ENCODE data around the gene MTF1.
"Not testable (repeated sequence)": the region's sequence is repeated elsewhere in the genome, so short reads cannot be mapped to it uniquely, and the experiment has no call there.

The MTF1 gene

DNA sequence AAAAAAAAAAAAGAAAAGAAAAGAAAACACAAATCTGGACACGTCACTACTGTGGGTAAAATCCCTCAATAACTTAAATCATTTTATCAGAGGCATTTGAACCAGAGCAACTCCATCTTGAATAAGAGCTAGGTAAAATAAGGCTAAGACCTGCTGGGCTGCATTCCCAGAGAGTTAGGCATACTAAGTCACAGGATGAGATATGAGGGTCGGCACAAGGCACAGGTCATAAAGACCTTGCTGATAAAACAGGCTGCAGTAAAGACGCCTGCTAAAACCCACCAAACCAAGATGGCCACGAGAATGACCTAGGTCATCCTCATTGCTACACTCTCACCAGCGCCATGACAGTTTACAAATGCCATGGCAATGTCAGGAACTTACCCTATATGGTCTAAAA lies 43.6 kb upstream of the MTF1 start:
- TF ChIP-seq, protein P1, sequence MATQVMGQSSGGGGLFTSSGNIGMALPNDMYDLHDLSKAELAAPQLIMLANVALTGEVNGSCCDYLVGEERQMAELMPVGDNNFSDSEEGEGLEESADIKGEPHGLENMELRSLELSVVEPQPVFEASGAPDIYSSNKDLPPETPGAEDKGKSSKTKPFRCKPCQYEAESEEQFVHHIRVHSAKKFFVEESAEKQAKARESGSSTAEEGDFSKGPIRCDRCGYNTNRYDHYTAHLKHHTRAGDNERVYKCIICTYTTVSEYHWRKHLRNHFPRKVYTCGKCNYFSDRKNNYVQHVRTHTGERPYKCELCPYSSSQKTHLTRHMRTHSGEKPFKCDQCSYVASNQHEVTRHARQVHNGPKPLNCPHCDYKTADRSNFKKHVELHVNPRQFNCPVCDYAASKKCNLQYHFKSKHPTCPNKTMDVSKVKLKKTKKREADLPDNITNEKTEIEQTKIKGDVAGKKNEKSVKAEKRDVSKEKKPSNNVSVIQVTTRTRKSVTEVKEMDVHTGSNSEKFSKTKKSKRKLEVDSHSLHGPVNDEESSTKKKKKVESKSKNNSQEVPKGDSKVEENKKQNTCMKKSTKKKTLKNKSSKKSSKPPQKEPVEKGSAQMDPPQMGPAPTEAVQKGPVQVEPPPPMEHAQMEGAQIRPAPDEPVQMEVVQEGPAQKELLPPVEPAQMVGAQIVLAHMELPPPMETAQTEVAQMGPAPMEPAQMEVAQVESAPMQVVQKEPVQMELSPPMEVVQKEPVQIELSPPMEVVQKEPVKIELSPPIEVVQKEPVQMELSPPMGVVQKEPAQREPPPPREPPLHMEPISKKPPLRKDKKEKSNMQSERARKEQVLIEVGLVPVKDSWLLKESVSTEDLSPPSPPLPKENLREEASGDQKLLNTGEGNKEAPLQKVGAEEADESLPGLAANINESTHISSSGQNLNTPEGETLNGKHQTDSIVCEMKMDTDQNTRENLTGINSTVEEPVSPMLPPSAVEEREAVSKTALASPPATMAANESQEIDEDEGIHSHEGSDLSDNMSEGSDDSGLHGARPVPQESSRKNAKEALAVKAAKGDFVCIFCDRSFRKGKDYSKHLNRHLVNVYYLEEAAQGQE (IDR thresholded peaks at IDR 0.05; ENCODE audit: insufficient replicate concordance, low read depth) = no peak
- TF ChIP-seq, protein P2, sequence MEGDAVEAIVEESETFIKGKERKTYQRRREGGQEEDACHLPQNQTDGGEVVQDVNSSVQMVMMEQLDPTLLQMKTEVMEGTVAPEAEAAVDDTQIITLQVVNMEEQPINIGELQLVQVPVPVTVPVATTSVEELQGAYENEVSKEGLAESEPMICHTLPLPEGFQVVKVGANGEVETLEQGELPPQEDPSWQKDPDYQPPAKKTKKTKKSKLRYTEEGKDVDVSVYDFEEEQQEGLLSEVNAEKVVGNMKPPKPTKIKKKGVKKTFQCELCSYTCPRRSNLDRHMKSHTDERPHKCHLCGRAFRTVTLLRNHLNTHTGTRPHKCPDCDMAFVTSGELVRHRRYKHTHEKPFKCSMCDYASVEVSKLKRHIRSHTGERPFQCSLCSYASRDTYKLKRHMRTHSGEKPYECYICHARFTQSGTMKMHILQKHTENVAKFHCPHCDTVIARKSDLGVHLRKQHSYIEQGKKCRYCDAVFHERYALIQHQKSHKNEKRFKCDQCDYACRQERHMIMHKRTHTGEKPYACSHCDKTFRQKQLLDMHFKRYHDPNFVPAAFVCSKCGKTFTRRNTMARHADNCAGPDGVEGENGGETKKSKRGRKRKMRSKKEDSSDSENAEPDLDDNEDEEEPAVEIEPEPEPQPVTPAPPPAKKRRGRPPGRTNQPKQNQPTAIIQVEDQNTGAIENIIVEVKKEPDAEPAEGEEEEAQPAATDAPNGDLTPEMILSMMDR (IDR thresholded peaks at IDR 0.05; ENCODE audit: insufficient read depth, low read length) = no peak
- TF ChIP-seq GABPA (IDR thresholded peaks at IDR 0.05; ENCODE audit: low read depth) = no peak
- no peak for DNase-seq (ENCODE audit: low read depth in 1 of 2, low spot score in 1 of 2)
- no peaks in the 10 kb centered on the region for H3K27me3 ChIP-seq (ENCODE audit: insufficient read depth, poor library complexity, severe bottlenecking)
- H3K27ac ChIP-seq (replicated peaks) = no peak overlapping the region
- no peak overlapping the region for H3K4me3 ChIP-seq (replicated peaks; ENCODE audit: insufficient read depth, low read length)

- TF ChIP-seq, protein P2 (IDR thresholded peaks at IDR 0.05; ENCODE audit: insufficient read depth, low read length) = no peak
- TF ChIP-seq GABPA (IDR thresholded peaks at IDR 0.05; ENCODE audit: low read depth) = no peak
- TF ChIP-seq, protein P1 (IDR thresholded peaks at IDR 0.05; ENCODE audit: insufficient replicate concordance, low read depth) = no peak
- TF ChIP-seq POLR2AphosphoS5 (IDR thresholded peaks at IDR 0.05; ENCODE audit: low read depth) = no peak
- no peak for TF ChIP-seq SPI1 (IDR thresholded peaks at IDR 0.05; ENCODE audit: borderline replicate concordance, low read depth)
- DNase-seq (ENCODE audit: low read depth in 1 of 2, low spot score in 1 of 2) = no peak
- Histone ChIP-seq H3K4me3 (replicated peaks; ENCODE audit: insufficient read depth, low read length) (no peak overlapping the region), H3K27ac (replicated peaks) (no peak overlapping the region; the same call in 1 of the 2 replicates), H3K27me3 (ENCODE audit: insufficient read depth, poor library complexity, severe bottlenecking) (no peaks in the 10 kb centered on the region)
Measured at GRCh38 chr1:37901893-37902225, 42.5 kb upstream of the MTF1 start.

- Histone ChIP-seq H3K27ac (replicated peaks) (peak overlapping the region; percentile 33), H3K27me3 (ENCODE audit: insufficient read depth, poor library complexity, severe bottlenecking) (no peaks in the 10 kb centered on the region), H3K4me3 (replicated peaks; ENCODE audit: insufficient read depth, low read length) (no peak overlapping the region)
- TF ChIP-seq, protein P1 (IDR thresholded peaks at IDR 0.05; ENCODE audit: insufficient replicate concordance, low read depth) = no peak
- peak; percentile 96 for TF ChIP-seq SPI1 (IDR thresholded peaks at IDR 0.05; ENCODE audit: borderline replicate concordance, low read depth)
- TF ChIP-seq GABPA (IDR thresholded peaks at IDR 0.05; ENCODE audit: low read depth) = peak; percentile 22; the same call in 1 of the 2 replicates
- no peak for TF ChIP-seq POLR2AphosphoS5 (IDR thresholded peaks at IDR 0.05; ENCODE audit: low read depth)
- TF ChIP-seq, protein P2 (IDR thresholded peaks at IDR 0.05; ENCODE audit: insufficient read depth, low read length) = no peak
- DNase-seq (ENCODE audit: low read depth in 1 of 2, low spot score in 1 of 2) = peak in 1 of 2 experiments; percentile 38
Measured at GRCh38 chr1:37901191-37901892, 42.0 kb upstream of the MTF1 start.

DNA sequence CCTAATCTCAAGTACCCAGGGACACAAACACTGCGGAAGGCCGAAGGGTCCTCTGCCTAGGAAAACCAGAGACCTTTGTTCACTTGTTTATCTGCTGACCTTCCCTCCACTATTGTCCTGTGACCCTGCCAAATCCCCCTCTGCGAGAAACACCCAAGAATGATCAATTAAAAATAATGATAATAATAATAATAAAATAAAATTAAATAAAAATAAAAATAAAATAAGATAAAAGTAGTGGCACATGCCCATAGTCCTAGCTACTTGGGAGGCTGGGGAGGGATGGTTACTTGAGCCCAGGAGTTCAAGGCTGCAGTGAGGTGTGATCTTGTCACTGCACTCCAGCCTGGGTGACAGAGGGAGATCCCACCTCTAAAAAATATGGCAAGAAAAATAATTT lies 38.2 kb upstream of the MTF1 start:
- not testable (repeated sequence) for H3K27me3 ChIP-seq (ENCODE audit: insufficient read depth, poor library complexity, severe bottlenecking); H3K4me3 ChIP-seq (replicated peaks; ENCODE audit: insufficient read depth, low read length); DNase-seq (ENCODE audit: low read depth in 1 of 2, low spot score in 1 of 2); H3K27ac ChIP-seq (replicated peaks)
